ENCODE data around the gene CATSPERD.
"Not testable (repeated sequence)": the region's sequence is repeated elsewhere in the genome, so short reads cannot be mapped to it uniquely, and the experiment has no call there.

The CATSPERD gene

DNA sequence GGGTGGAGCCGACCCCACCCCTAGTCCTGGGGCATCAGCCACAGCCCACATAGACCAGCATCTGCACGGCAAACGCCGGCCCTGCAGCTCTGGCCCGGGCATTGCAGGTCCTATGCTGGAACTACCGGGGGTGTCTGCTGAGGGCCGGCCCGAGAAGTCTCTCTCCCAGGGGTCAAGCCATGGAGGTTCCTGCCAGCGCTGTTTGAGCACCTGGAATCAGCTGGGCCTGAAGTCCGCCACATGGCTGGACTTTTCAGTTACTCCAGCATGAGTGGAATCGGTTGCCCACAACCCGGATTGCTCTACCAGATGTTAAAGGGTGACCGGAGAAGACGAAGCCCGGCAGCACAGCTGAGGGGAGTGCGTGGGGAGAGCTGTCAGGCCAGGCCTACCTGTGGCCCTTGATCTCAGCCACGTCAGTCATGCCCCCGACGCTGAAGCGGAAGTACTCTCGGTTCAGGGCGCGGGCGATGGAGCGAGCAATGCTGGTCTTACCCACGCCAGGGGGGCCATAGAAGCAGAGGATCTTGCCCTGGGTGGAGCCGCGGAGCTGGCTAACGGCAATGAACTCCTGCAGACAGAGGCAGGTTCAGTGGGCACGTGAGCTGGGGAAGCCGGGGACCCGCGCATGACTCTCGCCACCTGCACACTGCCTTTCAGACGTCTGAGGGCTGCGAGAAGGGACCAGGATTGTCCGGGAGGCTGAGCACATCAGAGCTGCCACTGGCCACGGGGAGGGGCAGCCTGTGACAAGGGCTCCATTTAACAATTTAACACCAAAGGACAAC, 21.6 kb upstream of the CATSPERD start:
- no peak for DNase-seq

DNA sequence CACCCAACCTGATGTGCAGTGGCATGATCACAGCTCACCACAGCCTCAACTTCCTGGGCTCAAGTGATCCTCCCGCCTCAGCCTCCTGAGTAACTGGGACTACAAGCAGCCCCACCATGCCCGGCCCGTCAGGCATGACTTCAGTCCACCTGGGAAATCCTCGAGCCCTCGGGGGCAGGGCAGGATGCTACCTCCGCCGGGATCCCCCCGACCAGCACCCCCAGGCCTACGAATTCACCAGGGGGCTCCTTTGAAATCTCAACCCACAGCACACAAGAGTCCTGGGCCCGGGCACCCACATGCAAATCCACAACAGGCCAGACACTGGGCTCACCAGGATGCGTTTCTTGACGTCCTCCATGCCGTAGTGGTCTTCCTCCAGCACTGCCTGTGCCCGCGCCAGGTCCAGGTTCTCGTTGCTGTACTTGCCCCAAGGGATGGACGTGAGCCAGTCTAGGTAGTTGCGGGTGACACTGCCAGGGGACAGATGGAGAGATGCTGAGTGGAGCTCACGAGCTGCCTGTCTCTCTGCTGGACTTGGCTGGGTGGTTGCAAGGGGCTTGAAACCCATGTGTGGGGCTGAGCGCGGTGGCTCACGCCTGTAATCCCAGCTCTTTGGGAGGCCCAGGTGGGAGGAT, 19.9 kb upstream of the CATSPERD start:
- no peak for DNase-seq

DNA sequence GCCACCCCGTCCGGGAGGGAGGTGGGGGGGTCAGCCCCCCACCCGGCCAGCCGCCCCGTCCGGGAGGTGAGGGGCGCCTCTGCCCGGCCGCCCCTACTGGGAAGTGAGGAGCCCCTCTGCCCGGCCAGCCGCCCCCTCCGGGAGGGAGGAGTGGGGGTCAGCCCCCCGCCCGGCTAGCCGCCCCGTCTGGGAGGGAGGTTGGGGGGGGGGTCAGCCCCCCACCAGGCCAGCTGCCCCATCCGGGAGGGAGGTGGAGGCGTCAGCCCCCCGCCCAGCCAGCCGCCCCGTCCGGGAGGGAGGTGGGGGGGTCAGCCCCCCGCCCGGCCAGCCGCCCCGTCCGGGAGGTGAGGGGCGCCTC, 18.4 kb upstream of the CATSPERD start:
- not testable (repeated sequence) for DNase-seq

DNA sequence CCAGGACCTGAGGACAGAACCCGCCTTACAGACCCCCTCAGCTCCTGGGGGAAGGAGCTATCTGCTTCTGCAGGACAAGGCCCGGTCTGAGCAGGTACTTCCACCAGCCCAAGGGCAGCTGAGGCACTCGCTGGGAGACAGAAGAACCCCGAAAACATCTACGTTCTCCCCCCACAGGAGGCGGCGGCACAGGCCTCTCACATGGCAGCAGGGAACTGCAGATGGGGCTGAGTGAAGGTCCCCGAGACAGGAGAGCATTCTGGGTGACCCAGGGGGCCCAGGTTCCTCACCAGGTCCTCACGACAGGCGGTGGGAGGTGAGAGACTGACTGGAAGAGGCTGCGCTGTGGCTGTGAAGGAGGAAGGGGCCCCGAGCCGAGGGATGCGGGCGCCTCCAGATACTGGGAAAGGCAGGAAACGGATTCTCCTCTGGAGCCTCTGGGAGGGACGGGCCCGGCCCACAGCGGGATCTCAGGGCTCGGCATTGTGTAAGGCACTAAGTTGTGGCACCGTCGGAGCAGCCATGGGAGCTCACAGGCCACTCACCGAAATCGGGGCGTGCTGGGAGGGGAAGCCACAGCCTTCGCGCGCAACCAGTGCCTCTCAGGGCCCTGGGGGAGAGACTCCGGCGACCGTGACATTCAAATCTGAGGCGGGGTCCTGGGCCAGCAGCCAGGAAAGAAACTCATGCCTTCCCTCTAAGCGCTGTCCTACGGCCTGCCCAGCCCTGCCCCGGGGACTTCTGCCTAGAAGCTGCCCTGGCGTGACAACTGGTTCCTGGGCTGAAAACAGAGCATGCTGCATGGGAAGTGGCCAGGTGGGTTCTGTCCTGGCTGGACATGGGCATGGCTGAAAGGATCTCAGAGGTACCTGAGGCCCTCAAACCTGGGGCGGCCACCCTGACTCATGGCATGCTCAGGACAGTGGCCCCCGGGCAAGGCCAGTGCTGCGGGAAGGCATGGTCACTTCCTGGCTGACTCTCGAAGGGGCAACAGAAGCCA, 16.3 kb upstream of the CATSPERD start:
- DNase-seq = no peak

DNA sequence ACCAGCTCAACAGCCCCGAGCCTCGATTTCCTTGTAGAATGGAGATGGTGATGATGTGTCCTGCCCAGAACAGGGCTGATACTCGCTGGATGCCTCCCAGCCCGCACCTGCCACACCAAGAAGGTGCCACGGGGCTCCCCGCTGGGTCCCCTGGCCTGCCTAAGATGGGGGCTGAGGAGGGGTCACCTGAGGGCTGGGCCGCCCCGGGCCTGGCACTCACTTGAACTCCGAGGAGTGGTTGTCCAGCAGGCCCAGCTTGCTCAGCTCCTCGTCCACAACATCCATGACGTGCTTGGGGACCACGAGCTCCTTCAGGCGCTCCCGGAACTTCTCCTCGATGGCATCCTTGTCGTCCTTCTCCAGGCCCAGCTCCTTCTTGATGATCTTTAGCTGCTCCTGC, 14.9 kb upstream of the CATSPERD start:
- DNase-seq = no peak

DNA sequence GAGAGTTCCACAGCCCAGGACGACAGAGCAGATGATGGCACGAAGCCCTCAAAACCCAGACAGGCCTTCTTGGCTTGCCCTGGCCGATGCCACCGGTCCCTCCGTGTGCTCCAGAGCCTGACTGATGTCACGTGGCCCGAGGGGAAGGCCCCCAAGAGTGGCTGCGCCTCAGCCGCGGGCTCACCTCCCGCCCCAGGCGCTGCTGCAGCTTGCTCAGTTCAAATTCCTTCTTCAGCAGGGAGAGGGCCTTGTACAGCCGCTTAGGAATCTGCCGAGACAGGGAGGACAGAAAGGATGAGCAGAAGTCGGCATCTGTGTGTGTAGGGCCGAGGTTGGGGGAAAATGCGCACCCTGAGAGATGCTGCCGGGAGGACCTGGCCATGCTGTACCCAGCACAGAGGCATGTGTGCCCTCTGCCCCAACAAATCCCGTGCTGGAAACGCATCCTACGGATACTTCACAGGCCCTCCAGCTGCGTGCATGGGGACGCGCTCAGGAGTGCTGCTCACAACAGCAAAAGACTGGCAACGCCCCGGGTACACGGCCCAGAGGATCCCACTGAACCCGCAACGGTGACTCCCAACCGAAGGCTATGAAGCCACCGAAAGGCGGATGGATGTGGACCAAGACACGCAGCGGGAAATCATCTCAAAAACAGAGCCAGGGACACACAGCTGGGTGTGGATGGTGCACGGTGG, 13.4 kb upstream of the CATSPERD start:
- no peak for DNase-seq

DNA sequence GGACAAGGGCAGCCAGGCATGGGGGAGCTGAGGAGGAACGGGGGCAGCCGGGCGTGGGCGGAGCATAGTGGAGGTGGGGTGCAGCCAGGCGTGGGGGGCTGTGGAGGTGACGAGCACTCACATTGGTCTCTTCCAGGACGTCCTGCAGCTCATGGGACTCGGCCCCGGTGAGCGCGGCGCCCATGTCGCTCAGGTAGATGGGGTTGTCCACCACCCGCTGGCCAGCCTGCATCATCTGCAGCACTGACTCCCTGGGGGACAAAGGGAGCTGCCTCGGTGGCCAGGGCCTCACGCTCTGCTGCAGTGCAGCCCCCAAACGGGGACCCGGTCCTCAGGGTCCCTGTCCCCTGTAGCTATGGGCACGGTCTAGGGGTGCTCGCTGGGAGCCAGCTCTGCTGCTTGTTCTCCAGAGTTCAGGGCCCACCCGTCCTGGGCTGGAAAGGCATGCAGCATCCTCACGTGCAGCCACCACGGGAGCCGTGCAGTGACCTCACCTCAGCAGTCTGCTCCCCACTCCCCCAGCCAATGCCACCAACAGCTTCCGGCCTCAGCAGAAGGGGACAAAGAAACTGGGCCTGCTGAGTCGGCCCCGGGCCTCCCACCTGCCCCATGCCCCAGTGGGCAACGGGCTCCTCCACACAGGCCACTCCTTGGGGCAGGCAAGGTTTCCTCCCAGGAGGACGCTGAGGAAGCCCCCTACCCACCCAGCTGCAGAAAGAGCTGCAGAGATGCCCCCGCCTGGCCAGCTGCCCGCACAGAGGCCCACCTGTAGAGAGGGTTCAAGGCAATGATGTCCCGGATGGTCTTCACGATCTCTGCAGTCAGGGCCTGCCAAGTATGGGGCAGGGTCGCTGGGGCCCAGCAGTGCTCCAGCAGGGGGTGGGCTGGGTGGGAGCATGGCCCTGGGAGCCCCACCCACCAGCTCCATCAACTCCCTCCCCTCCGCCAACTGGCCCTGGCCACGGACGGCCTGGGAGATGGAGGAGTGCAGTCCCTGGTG, 12.6 kb upstream of the CATSPERD start:
- no peak for DNase-seq

DNA sequence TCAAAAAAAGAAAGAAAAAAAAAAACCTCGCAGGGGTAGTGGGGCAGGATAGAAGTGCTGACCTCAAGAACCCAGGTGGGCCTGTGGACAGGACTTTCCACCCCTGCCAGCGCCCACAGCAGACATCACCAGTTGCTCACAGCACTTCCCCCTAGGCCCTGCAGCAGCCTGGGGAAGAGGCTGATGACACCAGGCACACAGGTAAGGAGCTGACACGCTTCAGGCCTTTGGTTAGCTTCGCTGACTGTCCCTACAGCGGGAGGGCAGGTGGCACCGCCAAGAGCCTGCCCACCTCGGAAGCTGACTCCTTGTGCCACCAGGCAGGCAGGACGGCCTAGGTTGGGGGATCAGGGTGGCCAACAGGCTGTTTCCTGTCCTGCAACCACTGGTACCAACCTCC, 9.4 kb upstream of the CATSPERD start:
- no peak for DNase-seq

DNA sequence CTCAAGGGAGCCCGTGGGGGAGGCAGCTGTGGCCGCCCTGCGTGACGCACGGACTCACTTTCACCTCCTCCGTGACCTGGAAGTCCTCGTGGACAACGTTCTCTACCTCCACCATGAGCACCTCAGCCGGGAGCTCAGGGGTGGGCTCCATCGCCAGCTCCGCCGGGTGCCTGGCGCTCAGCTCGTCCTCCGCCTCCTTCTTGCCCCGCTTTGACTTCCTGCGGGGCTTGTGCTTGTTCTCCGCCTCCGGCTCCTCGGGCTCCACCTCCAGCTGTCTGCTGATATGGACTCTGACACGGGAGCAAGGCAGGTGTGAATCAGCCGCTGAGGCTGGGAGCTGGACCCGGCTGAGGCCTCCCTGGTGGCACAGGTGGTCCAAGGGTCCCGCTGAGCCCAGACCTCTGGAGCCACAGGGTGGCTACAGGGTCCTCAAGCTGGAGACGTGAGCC, 8.7 kb upstream of the CATSPERD start:
- no peak for DNase-seq

DNA sequence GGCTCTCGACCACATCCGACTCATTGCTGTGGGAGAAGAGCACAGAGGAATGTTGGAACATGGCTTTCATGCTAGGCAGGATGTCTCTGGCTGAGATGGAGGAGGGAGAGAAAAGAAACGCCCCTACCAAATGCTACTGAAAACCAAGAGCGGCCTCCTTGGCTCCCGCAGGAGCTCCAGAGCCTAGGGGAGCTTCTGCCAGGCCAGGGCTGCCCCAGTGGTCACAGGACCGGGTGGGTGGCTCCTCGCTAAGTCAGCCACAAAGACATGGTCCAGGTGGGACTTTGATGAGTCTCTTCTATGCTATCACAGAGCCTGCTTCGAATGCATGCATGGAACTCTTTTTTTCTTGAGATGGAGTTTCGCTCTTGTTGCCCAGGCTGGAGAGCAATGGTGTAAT, 7.2 kb upstream of the CATSPERD start:
- no peak for DNase-seq

DNA sequence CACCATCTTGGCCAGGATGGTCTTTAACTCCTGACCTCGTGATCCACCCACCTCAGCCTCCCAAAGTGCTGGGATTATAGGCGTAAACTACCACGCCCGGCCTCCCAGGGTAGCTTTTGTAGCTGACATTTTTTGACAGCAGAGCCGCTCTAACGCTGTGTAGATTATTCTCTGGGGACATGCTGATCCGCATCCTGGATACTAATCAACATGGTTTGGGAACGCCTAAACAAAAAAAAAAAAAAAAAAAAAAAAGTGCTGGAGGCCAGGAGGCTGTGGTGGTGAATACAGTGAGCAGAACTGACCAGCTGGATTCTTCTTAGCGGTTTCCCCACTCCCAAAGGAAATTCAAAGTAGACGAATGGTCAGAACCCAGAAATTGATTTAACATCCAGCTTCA, 5.6 kb upstream of the CATSPERD start:
- DNase-seq = no peak

DNA sequence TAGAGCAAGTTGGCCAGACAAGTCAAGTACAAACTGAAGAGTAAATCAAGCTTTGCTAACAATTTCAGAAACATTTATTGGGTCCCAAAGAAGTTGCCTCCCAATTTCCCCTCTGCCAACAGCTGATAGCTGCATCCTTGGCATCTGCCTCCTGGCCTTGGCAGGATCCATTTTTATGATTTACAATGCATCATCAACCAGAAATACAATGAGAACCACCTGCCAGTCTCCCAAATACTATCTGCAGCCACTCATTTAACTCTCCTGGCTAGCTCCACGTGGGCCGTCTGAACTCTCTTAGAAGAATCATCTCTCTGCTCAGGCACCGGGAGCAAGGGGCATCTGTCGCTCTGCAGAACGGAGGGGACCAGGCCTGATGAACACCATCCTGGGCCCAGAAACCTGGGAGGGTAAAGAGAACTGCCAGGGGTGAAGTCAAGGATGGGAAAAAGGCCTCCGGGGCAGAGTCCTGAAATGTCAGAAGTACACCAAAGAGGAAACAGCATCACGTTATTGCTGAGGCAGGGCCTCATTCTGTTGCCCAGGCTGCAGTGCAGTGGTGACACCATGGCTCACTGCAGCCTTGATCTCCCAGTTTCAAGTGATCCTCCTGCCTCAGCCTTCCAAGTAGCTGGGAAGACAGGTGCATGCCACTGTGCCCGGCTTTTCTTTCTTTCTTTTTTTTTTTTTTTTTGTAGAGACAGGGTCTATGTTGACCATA, 3.1 kb upstream of the CATSPERD start:
- no peak for DNase-seq

DNA sequence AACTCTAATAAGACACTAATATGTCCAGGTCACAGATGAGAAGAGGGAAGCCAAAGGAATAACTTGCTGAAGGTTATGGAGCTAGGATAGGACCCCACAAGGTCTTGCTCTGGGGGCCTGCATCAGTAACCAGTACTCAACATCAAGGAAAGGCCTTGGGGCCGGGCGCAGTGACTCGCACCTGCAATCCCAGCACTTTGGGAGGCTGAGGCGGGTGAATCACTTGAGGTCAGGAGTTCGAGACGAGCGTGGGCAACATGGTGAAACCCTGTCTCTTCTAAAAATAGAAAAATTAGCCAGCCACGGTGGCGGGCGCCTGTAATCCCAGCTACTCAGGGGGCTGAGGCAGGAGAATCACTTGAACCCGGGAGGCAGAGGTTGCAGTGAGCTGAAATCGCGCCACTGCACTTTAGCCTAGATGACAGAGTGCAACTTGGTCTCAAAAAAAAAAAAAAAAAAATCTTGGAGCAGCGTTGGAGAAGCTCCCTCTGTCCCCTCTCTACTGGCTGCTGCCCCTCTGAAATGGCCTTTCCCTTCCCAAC, 2.3 kb upstream of the CATSPERD start:
- peak; percentile 56 for DNase-seq

DNA sequence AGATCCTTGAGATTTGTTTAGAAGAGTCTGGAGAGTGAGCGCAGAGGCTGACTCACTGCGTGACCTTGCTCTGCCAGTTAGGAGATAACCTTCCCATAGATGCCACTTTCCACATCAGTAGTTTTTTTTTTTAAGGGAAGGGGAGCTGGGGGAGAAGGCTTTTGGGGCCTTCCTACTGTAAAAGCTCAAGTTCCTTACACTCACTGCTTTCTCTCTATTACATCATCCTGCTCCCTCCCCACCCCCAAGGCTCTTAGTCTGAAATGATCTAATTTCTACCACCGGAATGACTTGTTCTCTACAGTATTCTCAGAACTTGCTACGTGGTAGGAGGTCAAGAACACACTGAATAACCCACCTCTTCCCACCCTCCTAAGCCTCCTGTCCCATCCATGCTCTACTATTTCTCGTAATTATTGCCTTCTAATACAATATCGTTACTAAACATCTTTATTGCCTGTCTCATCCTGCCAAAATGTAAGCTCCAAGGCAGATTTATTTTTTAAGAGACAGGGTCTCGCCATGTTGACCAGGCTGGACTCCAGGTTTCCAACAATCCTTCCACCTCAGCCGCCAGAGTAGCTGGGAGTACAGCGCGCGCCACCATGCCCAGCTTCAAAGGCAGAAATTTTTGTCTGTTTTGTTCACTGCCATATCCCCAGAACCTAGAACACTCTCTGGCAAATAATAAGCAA, 1.7 kb upstream of the CATSPERD start:
- DNase-seq = peak; percentile 47

DNA sequence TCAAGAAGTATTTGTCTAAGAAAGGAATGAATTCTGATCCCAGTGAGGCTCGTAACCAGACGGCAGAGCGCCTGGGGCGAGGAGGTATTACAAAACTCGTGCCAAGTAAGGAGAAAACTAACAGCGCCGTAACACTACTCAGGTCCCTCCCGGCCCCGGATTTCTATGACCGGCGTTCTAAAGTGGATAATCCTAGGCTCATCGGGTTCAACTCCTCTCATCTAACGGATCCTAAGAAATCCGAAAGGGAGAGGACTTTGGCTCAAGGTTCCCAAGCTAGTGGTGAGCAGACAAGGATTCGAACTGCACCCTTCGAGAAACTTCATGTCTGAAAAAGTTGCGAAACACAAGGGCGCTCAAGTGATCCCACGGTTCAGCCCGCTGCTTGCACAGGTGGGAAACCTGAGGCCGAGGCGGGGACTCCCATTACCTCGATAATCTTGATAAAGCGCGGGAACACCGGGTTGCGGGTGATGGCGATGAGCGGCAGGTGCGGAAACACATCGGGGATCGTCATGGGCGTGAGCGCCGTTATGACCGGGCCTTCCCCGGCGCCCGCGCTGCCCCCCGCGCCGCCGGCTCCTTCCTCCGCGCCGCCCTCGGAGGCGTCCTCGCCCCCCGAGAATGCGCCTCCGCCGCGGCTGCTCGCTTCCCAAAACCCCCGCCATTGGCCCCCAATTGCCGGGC, 1.0 kb upstream of the CATSPERD start:
- DNase-seq = no peak

DNA sequence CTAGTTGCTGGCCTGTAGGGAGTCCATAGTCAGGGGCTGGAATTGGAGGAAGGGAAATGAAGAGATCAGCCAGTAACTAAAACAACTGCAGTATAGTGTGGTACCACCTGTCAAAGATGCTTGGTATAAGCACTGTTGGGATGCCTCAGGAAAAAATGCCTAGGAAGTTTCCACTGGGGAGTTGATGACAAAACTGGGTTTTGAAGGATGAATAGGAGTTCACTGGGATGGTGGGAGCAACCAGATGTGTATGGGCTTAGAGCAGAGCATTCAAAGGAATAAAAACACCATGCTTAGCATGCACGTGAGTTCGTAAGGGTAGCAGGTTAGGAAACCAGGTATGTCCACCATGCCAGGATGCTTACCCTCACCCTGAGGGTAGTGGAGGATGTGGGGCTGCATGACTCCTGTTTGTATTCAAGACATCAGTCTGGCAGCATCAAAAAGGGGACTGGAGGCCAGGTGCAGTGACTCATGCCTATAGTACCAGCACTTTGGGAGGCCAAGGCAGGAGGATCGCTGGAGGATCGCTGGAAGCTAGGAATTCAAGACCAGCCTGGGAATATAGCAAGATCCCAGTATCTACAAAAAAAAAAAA, 7.1 kb downstream of the CATSPERD start:
- DNase-seq = no peak

DNA sequence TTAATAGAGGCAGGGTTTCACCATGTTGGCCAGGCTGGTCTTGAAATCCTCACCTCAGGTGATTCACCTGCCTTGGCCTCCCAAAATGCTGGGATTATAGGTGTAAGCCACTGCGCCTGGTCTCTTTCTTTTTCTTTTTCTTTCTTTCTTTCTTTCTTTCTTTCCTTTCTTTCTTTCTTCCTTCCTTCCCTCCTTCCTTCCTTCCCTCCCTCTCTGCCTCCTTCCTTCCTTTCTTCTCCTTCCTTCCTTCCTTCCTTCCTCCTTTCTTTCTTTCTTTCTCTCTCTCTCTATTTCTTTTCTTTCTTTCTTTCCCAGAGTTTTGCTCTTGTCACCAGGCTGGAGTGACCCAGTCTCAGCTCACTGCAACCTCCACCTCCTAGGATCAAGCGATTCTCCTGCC, 12.7 kb downstream of the CATSPERD start:
- DNase-seq = not testable (repeated sequence)

DNA sequence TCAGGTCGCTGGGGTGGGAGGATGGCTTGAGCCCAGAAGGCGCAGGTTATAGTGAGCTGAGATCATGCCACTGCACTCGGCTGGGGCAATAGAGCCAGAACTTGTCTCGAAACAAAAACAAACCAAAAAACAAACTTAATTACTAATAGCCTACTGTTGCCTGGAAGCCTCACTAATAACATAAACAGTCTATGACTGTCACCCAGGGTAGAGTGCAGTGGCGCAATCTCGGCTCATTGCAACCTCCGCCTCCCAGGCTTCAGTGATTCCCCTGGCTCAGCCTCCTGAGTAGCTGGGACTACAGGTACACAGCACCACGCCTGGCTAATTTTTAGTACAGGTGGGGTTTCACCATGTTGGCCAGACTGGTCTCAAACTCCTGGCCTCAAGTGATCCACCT, 18.0 kb downstream of the CATSPERD start:
- no peak for DNase-seq

DNA sequence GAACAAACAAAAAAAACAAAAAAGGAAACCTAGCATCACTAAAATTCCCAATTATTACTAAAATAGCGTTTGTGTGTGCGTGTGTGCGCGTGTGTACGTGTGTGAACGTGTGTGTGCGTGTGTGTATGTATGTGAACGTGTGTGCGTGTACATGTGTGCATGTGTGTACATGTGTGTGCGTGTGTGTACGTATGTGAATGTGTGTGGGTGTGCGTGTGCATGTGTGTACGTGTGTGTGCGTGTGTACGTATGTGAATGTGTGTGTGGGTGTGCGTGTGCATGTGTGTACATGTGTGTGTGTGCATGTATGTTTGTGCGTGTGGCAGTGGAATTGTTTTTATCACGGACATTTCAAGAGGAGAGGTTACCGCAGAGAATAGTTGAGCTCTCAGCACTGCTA, 21.6 kb downstream of the CATSPERD start:
- no peak for DNase-seq

Data from NK-92 treated with Interleukin-12 subunit alpha and Interleukin-12 subunit beta, amount 100 ng/mL, for 24 hours (cell line).